Measurements from ENCODE around the gene CHTF18. TPM values are rescaled to one million over a fixed set of nuclear protein-coding genes. Genes with fewer than 3 reads are reported as not detected.

Gene CHTF18
- total RNA-seq, 2 experiments from 2014 or later, result 30.7 to 31.1 TPM

GRCh38 chr16:760545-761343, 27.7 kb upstream of the CHTF18 start, which contains the start of gene MSLN:
TSS of gene MSLN (plus strand) at chr16:760734. CDS start at chr16:762681, 1,947 bp downstream.
- H3K4me1 ChIP-seq (ENCODE audit: insufficient read depth, low read length), result no peaks in the 10 kb centered on the region
- intact Hi-C loops (cut with DNase I, micrococcal nuclease), result no loop called here
- no peaks in the 10 kb centered on the region for H3K27me3 ChIP-seq (ENCODE audit: control insufficient read depth in 1 of 2, insufficient read depth in 2 of 2, low read length in 2 of 2)
- H3K4me3 ChIP-seq (ENCODE audit: low read length), result no peak within 1 kb of the TSS
- no peaks in the 10 kb centered on the region for H3K36me3 ChIP-seq (ENCODE audit: insufficient read depth, low read length)
- POLR2A ChIA-PET, result no interaction called here
- Mint-ChIP-seq H3K4me3 (no peak within 1 kb of the TSS), H3K36me3 (ENCODE audit: low read depth) (no peaks in the 10 kb centered on the region), H3K27ac (no peak within 1 kb of the TSS), H3K9me3 (no peaks in the 10 kb centered on the region), H3K4me1 (ENCODE audit: low read depth) (no peaks in the 10 kb centered on the region), H3K27me3 (peaks cover 3% of the 10 kb centered on the region)
- TF ChIP-seq CTCF (IDR thresholded peaks at IDR 0.05), result no peak
- no peak within 1 kb of the TSS for H3K27ac ChIP-seq (ENCODE audit: low read depth in 1 of 2, low read length in 2 of 2)
- ATAC-seq (ENCODE audit: poor library complexity) (no peak), DNase-seq (peak in 2 of 14 experiments; percentile 4 to 9)
- H3K9me3 ChIP-seq (ENCODE audit: control insufficient read depth in 1 of 2, insufficient read depth in 1 of 2, low read length in 2 of 2), result no peaks in the 10 kb centered on the region
- CTCF ChIA-PET, result no interaction called here

- Histone ChIP-seq H3K9me3 (ENCODE audit: control insufficient read depth in 1 of 2, insufficient read depth in 1 of 2, low read length in 2 of 2) (no peaks in the 10 kb centered on the region), H3K27ac (ENCODE audit: low read depth in 1 of 2, low read length in 2 of 2) (no peak overlapping the region), H3K4me3 (ENCODE audit: low read length) (no peak overlapping the region), H3K4me1 (ENCODE audit: insufficient read depth, low read length) (no peaks in the 10 kb centered on the region), H3K27me3 (ENCODE audit: control insufficient read depth in 1 of 2, insufficient read depth in 2 of 2, low read length in 2 of 2) (no peaks in the 10 kb centered on the region), H3K36me3 (ENCODE audit: insufficient read depth, low read length) (no peaks in the 10 kb centered on the region)
- H3K27me3 Mint-ChIP-seq, result no peaks in the 10 kb centered on the region
- CTCF ChIA-PET, result no interaction called here
- POLR2A ChIA-PET, result no interaction called here
- ATAC-seq (ENCODE audit: poor library complexity), result no peak
- no peaks in the 10 kb centered on the region for H3K4me1 Mint-ChIP-seq (ENCODE audit: low read depth)
- no peaks in the 10 kb centered on the region for H3K36me3 Mint-ChIP-seq (ENCODE audit: low read depth)
- no peaks in the 10 kb centered on the region for H3K9me3 Mint-ChIP-seq
- H3K27ac Mint-ChIP-seq, result no peak overlapping the region
- H3K4me3 Mint-ChIP-seq, result no peak overlapping the region
- DNase-seq, result peak in 2 of 14 experiments; percentile 4 to 11
- no peak for TF ChIP-seq CTCF (IDR thresholded peaks at IDR 0.05)
- intact Hi-C loops (cut with DNase I, micrococcal nuclease), result no loop called here
Measured at GRCh38 chr16:761625-762513, 26.6 kb upstream of the CHTF18 start.

GRCh38 chr16:762595-763268, 25.7 kb upstream of the CHTF18 start:
- Mint-ChIP-seq H3K4me3 (no peak overlapping the region), H3K27ac (no peak overlapping the region), H3K27me3 (no peaks in the 10 kb centered on the region), H3K36me3 (ENCODE audit: low read depth) (no peaks in the 10 kb centered on the region), H3K4me1 (ENCODE audit: low read depth) (no peaks in the 10 kb centered on the region), H3K9me3 (no peaks in the 10 kb centered on the region)
- no peak overlapping the region for H3K27ac ChIP-seq (ENCODE audit: low read depth in 1 of 2, low read length in 2 of 2)
- H3K9me3 ChIP-seq (ENCODE audit: control insufficient read depth in 1 of 2, insufficient read depth in 1 of 2, low read length in 2 of 2), result no peaks in the 10 kb centered on the region
- DNase-seq (peak in 2 of 14 experiments; percentile 4 to 12), ATAC-seq (ENCODE audit: poor library complexity) (no peak)
- ChIA-PET POLR2A (no interaction called here), CTCF (no interaction called here)
- no peaks in the 10 kb centered on the region for H3K36me3 ChIP-seq (ENCODE audit: insufficient read depth, low read length)
- H3K4me3 ChIP-seq (ENCODE audit: low read length), result no peak overlapping the region
- no peak for TF ChIP-seq CTCF (IDR thresholded peaks at IDR 0.05)
- intact Hi-C loops (cut with DNase I, micrococcal nuclease), result no loop called here
- no peaks in the 10 kb centered on the region for H3K4me1 ChIP-seq (ENCODE audit: insufficient read depth, low read length)
- H3K27me3 ChIP-seq (ENCODE audit: control insufficient read depth in 1 of 2, insufficient read depth in 2 of 2, low read length in 2 of 2), result no peaks in the 10 kb centered on the region

All from CD4-positive, alpha-beta T cell (primary cell).